Fibroblast of skin of abdomen (primary cell): ENCODE results near the gene LARP4.

Experiments
- DNase-seq: peaks from one replicate; pipeline ENCODE4 v3.0.0-alpha.2; 2013

The LARP4 gene

GRCh38 chr12:50527359-50527726, 126.7 kb downstream of the LARP4 start:
- no peak for DNase-seq

- DNase-seq, result no peak
Measured at GRCh38 chr12:50528800-50529199, 128.1 kb downstream of the LARP4 start.

- no peak for DNase-seq
Measured at GRCh38 chr12:50529345-50529744, 128.7 kb downstream of the LARP4 start.
